ENCODE results near the gene CLEC9A. TPM values are rescaled to one million over a fixed set of nuclear protein-coding genes. Genes with fewer than 3 reads are reported as not detected.

The CLEC9A gene
- total RNA-seq, 1 donor from 2014 or later, result not detected

- no peak for FAIRE-seq
- DNase-seq (ENCODE audit: low spot score in 2 of 2), result no peak
These were observed 34.8 kb downstream of the CLEC9A start for GRCh38 chr12:10065241-10065640.

- DNase-seq (ENCODE audit: low spot score in 2 of 2) (no peak), FAIRE-seq (no peak)
These were observed 36.8 kb downstream of the CLEC9A start for GRCh38 chr12:10067264-10067663.

GRCh38 chr12:10067942-10068341 lies 37.5 kb downstream of the CLEC9A start:
- no peak for FAIRE-seq

GRCh38 chr12:10068644-10069043 lies 38.2 kb downstream of the CLEC9A start:
- FAIRE-seq, result no peak

More at GRCh38 chr12:10067942-10068341, 37.5 kb downstream of the CLEC9A start:
- DNase-seq (ENCODE audit: low spot score in 2 of 2), result no peak

GRCh38 chr12:10069099-10069498 lies 38.6 kb downstream of the CLEC9A start:
- no peak for DNase-seq (ENCODE audit: low spot score in 2 of 2)
- no peak for FAIRE-seq

More at GRCh38 chr12:10068644-10069043, 38.2 kb downstream of the CLEC9A start:
- DNase-seq (ENCODE audit: low spot score in 2 of 2), result no peak

- no peak for FAIRE-seq
These were observed 39.5 kb downstream of the CLEC9A start for GRCh38 chr12:10069976-10070375.

GRCh38 chr12:10070380-10070779 lies 39.9 kb downstream of the CLEC9A start:
- DNase-seq (ENCODE audit: low spot score in 2 of 2) (no peak), FAIRE-seq (no peak)

More at GRCh38 chr12:10069976-10070375, 39.5 kb downstream of the CLEC9A start:
- DNase-seq (ENCODE audit: low spot score in 2 of 2), result no peak

- DNase-seq (ENCODE audit: low spot score in 2 of 2) (no peak), FAIRE-seq (no peak)
These were observed 41.6 kb downstream of the CLEC9A start for GRCh38 chr12:10072131-10072530.

- no peak for FAIRE-seq
These were observed 42.8 kb downstream of the CLEC9A start for GRCh38 chr12:10073261-10073660.

GRCh38 chr12:10075451-10075850 lies 45.0 kb downstream of the CLEC9A start:
- DNase-seq (ENCODE audit: low spot score in 2 of 2), result no peak
- FAIRE-seq, result no peak

More at GRCh38 chr12:10073261-10073660, 42.8 kb downstream of the CLEC9A start:
- no peak for DNase-seq (ENCODE audit: low spot score in 2 of 2)

- DNase-seq (ENCODE audit: low spot score in 2 of 2) (no peak), FAIRE-seq (no peak)
These were observed 51.8 kb downstream of the CLEC9A start for GRCh38 chr12:10082117-10082874.

GRCh38 chr12:10084733-10085132 lies 54.3 kb downstream of the CLEC9A start:
- no peak for FAIRE-seq
- no peak for DNase-seq (ENCODE audit: low spot score in 2 of 2)

- DNase-seq (ENCODE audit: low spot score in 2 of 2), result no peak
- no peak for FAIRE-seq
These were observed 55.9 kb downstream of the CLEC9A start for GRCh38 chr12:10086387-10086786.

GRCh38 chr12:10088031-10088430 lies 57.5 kb downstream of the CLEC9A start:
- DNase-seq (ENCODE audit: low spot score in 2 of 2), result no peak
- no peak for FAIRE-seq

- no peak for DNase-seq (ENCODE audit: low spot score in 2 of 2)
- no peak for FAIRE-seq
These were observed 58.7 kb downstream of the CLEC9A start for GRCh38 chr12:10088955-10089900.

GRCh38 chr12:10094646-10095395 lies 64.3 kb downstream of the CLEC9A start:
- DNase-seq (ENCODE audit: low spot score in 2 of 2) (no peak), FAIRE-seq (no peak)

GRCh38 chr12:10095971-10096370 lies 65.5 kb downstream of the CLEC9A start:
- FAIRE-seq (no peak), DNase-seq (ENCODE audit: low spot score in 2 of 2) (no peak)

GRCh38 chr12:10097521-10097920 lies 67.0 kb downstream of the CLEC9A start:
- no peak for DNase-seq (ENCODE audit: low spot score in 2 of 2)
- FAIRE-seq, result no peak

GRCh38 chr12:10098791-10099190 lies 68.3 kb downstream of the CLEC9A start, which contains the start of gene CLEC1A:
CLEC1A (minus strand) TSS chr12:10098985; CDS start chr12:10098922, 63 bp downstream.
- DNase-seq (ENCODE audit: low spot score in 2 of 2) (no peak), FAIRE-seq (no peak)

GRCh38 chr12:10101042-10101579 lies 70.6 kb downstream of the CLEC9A start:
- DNase-seq (ENCODE audit: low spot score in 2 of 2), result no peak
- no peak for FAIRE-seq

Data from frontal cortex (tissue), 4 donors.